MM.1S (cell line): ENCODE results near the gene KCNK18.

ENCODE experiments used
- DNase-seq: peaks from one replicate; pipeline ENCODE4 v3.0.0-alpha.2; 2015
- H2AFZ ChIP-seq: fragments of 300-600 bp; sonication (generic); 2 replicates; pipeline ENCODE4 v1.6.0; 2016; ENCODE audit warnings: antibody characterized with exemption, low read length
- H3F3A ChIP-seq: fragments of 300-600 bp; sonication (generic); 2 replicates; pipeline ENCODE4 v1.6.1; 2016; ENCODE audit warnings: mild to moderate bottlenecking, antibody characterized with exemption, low read length, moderate library complexity, mixed read lengths; ENCODE audit not compliant: insufficient read depth
- H3K27ac ChIP-seq: fragments of 300-600 bp; sonication (generic); 2 replicates; pipeline ENCODE4 v1.5.1; 2016; ENCODE audit warnings: mild to moderate bottlenecking, low read length
- H3K27me3 ChIP-seq: fragments of 300-600 bp; sonication (generic); replicated peaks from 2 replicates; pipeline ENCODE4 v1.6.0; 2016; ENCODE audit warnings: low read length; ENCODE audit not compliant: insufficient read depth
- H3K36me3 ChIP-seq: fragments of 300-600 bp; sonication (generic); replicated peaks from 2 replicates; pipeline ENCODE4 v1.6.1; 2016; ENCODE audit warnings: mild to moderate bottlenecking, low read length, mixed read lengths; ENCODE audit not compliant: insufficient read depth
- H3K4me1 ChIP-seq: fragments of 300-600 bp; sonication (generic); 2 replicates; pipeline ENCODE4 v1.6.1; 2016; ENCODE audit warnings: low read length, mixed read lengths
- H3K4me2 ChIP-seq: fragments of 300-600 bp; sonication (generic); 2 replicates; pipeline ENCODE4 v1.6.0; 2016; ENCODE audit warnings: low read depth, low read length
- H3K4me3 ChIP-seq: fragments of 300-600 bp; sonication (generic); 2 replicates; pipeline ENCODE4 v1.5.1; 2016; ENCODE audit warnings: low read length, mixed read lengths
- H3K79me2 ChIP-seq: fragments of 300-600 bp; sonication (generic); 2 replicates; pipeline ENCODE4 v1.6.1; 2016; ENCODE audit warnings: mixed run types, low read length, mixed read lengths
- H3K9ac ChIP-seq: fragments of 300-600 bp; sonication (generic); 2 replicates; pipeline ENCODE4 v1.6.1; 2016; ENCODE audit warnings: low read length, mixed read lengths
- H3K9me2 ChIP-seq: fragments of 300-600 bp; sonication (generic); replicated peaks from 2 replicates; pipeline ENCODE4 v1.6.1; 2016; ENCODE audit warnings: mild to moderate bottlenecking, low read length, mixed read lengths; ENCODE audit not compliant: insufficient read depth
- H3K9me3 ChIP-seq: fragments of 300-600 bp; sonication (generic); replicated peaks from 2 replicates; pipeline ENCODE4 v1.6.1; 2016; ENCODE audit warnings: mild to moderate bottlenecking, low read length, mixed read lengths; ENCODE audit not compliant: insufficient read depth
- H4K20me1 ChIP-seq: fragments of 300-600 bp; sonication (generic); 2 replicates; pipeline ENCODE4 v1.6.1; 2016; ENCODE audit warnings: mild to moderate bottlenecking, low read length, moderate library complexity, mixed read lengths; ENCODE audit not compliant: insufficient read depth
- CTCF ChIP-seq: fragments of 300-600 bp; sonication (generic); IDR thresholded peaks from 2 replicates; pipeline ENCODE4 v1.5.1; 2016; ENCODE audit warnings: antibody characterized with exemption, low read length, mixed read lengths
- EZH2 ChIP-seq: fragments of 300-600 bp; sonication (generic); optimal IDR thresholded peaks from 2 replicates; pipeline ENCODE3; 2017; ENCODE audit warnings: low read depth, mild to moderate bottlenecking, antibody characterized with exemption, low read length, mixed read lengths
- EZH2phosphoT487 ChIP-seq: fragments of 300-600 bp; sonication (generic); IDR thresholded peaks from 2 replicates; pipeline ENCODE4 v1.6.1; 2018; ENCODE audit warnings: antibody characterized with exemption, low read length

KCNK18 gene

GRCh38 chr10:117239721-117240620 lies 42.7 kb downstream of the KCNK18 start:
- no peak overlapping the region for H3K9ac ChIP-seq
- no peak for DNase-seq
- H3K4me1 ChIP-seq, result no peaks in the 10 kb centered on the region
- TF ChIP-seq EZH2 (no peak), CTCF (no peak), EZH2phosphoT487 (no peak)
- no peaks in the 10 kb centered on the region for H3K9me2 ChIP-seq
- no peaks in the 10 kb centered on the region for H3K79me2 ChIP-seq
- no peak overlapping the region for H3K4me2 ChIP-seq
- H3K9me3 ChIP-seq, result no peaks in the 10 kb centered on the region
- no peaks in the 10 kb centered on the region for H3K27me3 ChIP-seq
- no peak overlapping the region for H3K4me3 ChIP-seq
- H4K20me1 ChIP-seq, result no peaks in the 10 kb centered on the region
- no peak overlapping the region for H2AFZ ChIP-seq
- H3K36me3 ChIP-seq, result no peaks in the 10 kb centered on the region
- no peaks in the 10 kb centered on the region for H3F3A ChIP-seq
- no peak overlapping the region for H3K27ac ChIP-seq

GRCh38 chr10:117240621-117241529 lies 43.6 kb downstream of the KCNK18 start, which contains the start of gene SLC18A2:
Gene SLC18A2 (plus strand): TSS chr10:117241114. CDS start chr10:117241694, 580 bp downstream.
- H3K4me3 ChIP-seq, result no peak within 1 kb of the TSS
- H2AFZ ChIP-seq, result no peak within 1 kb of the TSS
- no peak for DNase-seq

More at GRCh38 chr10:117240621-117241529, 43.6 kb downstream of the KCNK18 start, which contains the start of gene SLC18A2:
- Histone ChIP-seq H3F3A (no peaks in the 10 kb centered on the region), H3K9me3 (no peaks in the 10 kb centered on the region), H3K9me2 (no peaks in the 10 kb centered on the region), H3K27me3 (no peaks in the 10 kb centered on the region), H3K9ac (no peak within 1 kb of the TSS), H3K4me2 (no peak within 1 kb of the TSS), H3K27ac (no peak within 1 kb of the TSS), H3K79me2 (no peaks in the 10 kb centered on the region), H4K20me1 (no peaks in the 10 kb centered on the region), H3K36me3 (no peaks in the 10 kb centered on the region), H3K4me1 (no peaks in the 10 kb centered on the region)
- TF ChIP-seq EZH2phosphoT487, result no peak
- TF ChIP-seq CTCF, result no peak
- TF ChIP-seq EZH2, result no peak
